ENCODE results near the gene TMEM182. TPM values are rescaled to one million over a fixed set of nuclear protein-coding genes. Genes with fewer than 3 reads are reported as not detected.

The TMEM182 gene
- total RNA-seq, 1 experiment from 2014 or later: 6.5 TPM

GRCh38 chr2:102843764-102844443 lies 82.1 kb downstream of the TMEM182 start:
- Histone ChIP-seq H3K4me3 (ENCODE audit: low read length) (no peak overlapping the region), H3K4me1 (ENCODE audit: insufficient read depth, low read length) (no peaks in the 10 kb centered on the region), H3K36me3 (ENCODE audit: low read depth, low read length) (no peaks in the 10 kb centered on the region), H3K27ac (ENCODE audit: low read length) (no peak overlapping the region), H3K4me2 (ENCODE audit: low read length) (no peak overlapping the region), H3K9me2 (replicated peaks; ENCODE audit: low read length) (no peaks in the 10 kb centered on the region), H2AFZ (ENCODE audit: low read length) (no peak overlapping the region), H4K20me1 (ENCODE audit: low read length) (no peaks in the 10 kb centered on the region), H3K9me3 (ENCODE audit: low read length) (no peaks in the 10 kb centered on the region), H3F3A (ENCODE audit: low read length, unreplicated experiment) (no peaks in the 10 kb centered on the region), H3K79me2 (ENCODE audit: low read length) (no peaks in the 10 kb centered on the region), H3K27me3 (ENCODE audit: low read length) (peaks cover 5% of the 10 kb centered on the region), H3K9ac (ENCODE audit: low read length) (no peak overlapping the region)
- ChIA-PET CTCF (no interaction called here), POLR2A (ENCODE audit: unreplicated experiment) (no interaction called here)
- BruUV-seq (replicated peaks): no TSS peak
- ATAC-seq (no peak), DNase-seq (no peak)
- TF ChIP-seq EZH2 (IDR thresholded peaks at IDR 0.05; ENCODE audit: low read length, unreplicated experiment) (no peak), EZH2phosphoT487 (IDR thresholded peaks at IDR 0.05; ENCODE audit: borderline replicate concordance, low read length) (no peak), CTCF (conservative IDR thresholded peaks at IDR 0.05; ENCODE audit: low read depth, low read length) (no peak)
- intact Hi-C loops (cut with micrococcal nuclease): no loop called here

DNA sequence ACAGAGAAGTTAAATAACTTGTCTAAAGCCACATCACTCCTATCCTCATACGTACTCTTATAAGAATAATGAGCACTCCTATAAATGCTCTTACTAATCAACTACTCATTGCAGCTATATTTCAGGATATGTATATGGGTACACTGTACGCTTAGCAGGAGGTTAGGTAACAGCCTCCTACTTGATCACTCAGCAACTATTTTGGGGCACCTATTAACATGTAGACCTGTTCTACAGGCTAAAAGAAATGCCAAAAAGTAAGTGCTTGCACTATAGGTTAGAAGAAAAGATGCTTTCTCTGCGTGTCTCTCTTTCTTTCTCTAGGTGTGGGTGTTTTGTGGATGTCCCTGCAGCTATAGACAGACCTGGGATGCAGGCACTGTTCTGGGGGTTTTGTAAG lies 83.1 kb downstream of the TMEM182 start:
- Histone ChIP-seq H3K27me3 (ENCODE audit: low read length) (peaks cover 12% of the 10 kb centered on the region), H3K4me1 (ENCODE audit: insufficient read depth, low read length) (no peaks in the 10 kb centered on the region), H4K20me1 (ENCODE audit: low read length) (no peaks in the 10 kb centered on the region), H3K9ac (ENCODE audit: low read length) (no peak overlapping the region), H2AFZ (ENCODE audit: low read length) (no peak overlapping the region), H3K4me2 (ENCODE audit: low read length) (no peak overlapping the region), H3K9me3 (ENCODE audit: low read length) (no peaks in the 10 kb centered on the region), H3K4me3 (ENCODE audit: low read length) (no peak overlapping the region), H3K27ac (ENCODE audit: low read length) (no peak overlapping the region), H3K9me2 (replicated peaks; ENCODE audit: low read length) (no peaks in the 10 kb centered on the region), H3F3A (ENCODE audit: low read length, unreplicated experiment) (no peaks in the 10 kb centered on the region), H3K79me2 (ENCODE audit: low read length) (no peaks in the 10 kb centered on the region), H3K36me3 (ENCODE audit: low read depth, low read length) (no peaks in the 10 kb centered on the region)
- DNase-seq (no peak), ATAC-seq (no peak)
- POLR2A ChIA-PET (ENCODE audit: unreplicated experiment): no interaction called here
- no TSS peak for BruUV-seq (replicated peaks)
- no peak for TF ChIP-seq CTCF (conservative IDR thresholded peaks at IDR 0.05; ENCODE audit: low read depth, low read length)
- no peak for TF ChIP-seq EZH2 (IDR thresholded peaks at IDR 0.05; ENCODE audit: low read length, unreplicated experiment)
- no peak for TF ChIP-seq EZH2phosphoT487 (IDR thresholded peaks at IDR 0.05; ENCODE audit: borderline replicate concordance, low read length)
- CTCF ChIA-PET: no interaction called here
- intact Hi-C loops (cut with micrococcal nuclease): no loop called here

- Histone ChIP-seq H3F3A (ENCODE audit: low read length, unreplicated experiment) (no peaks in the 10 kb centered on the region), H3K79me2 (ENCODE audit: low read length) (no peaks in the 10 kb centered on the region), H4K20me1 (ENCODE audit: low read length) (no peaks in the 10 kb centered on the region), H3K27ac (ENCODE audit: low read length) (no peak overlapping the region), H3K36me3 (ENCODE audit: low read depth, low read length) (no peaks in the 10 kb centered on the region), H3K4me3 (ENCODE audit: low read length) (no peak overlapping the region), H3K4me1 (ENCODE audit: insufficient read depth, low read length) (no peaks in the 10 kb centered on the region), H3K9ac (ENCODE audit: low read length) (no peak overlapping the region), H3K27me3 (ENCODE audit: low read length) (peaks cover 34% of the 10 kb centered on the region), H3K9me2 (replicated peaks; ENCODE audit: low read length) (no peaks in the 10 kb centered on the region), H2AFZ (ENCODE audit: low read length) (peak overlapping the region; percentile 23; the same call in 1 of the 2 replicates), H3K4me2 (ENCODE audit: low read length) (no peak overlapping the region), H3K9me3 (ENCODE audit: low read length) (no peaks in the 10 kb centered on the region)
- ATAC-seq: peak; percentile 42; the same call in 1 of the 2 replicates
- no peak for TF ChIP-seq EZH2phosphoT487 (IDR thresholded peaks at IDR 0.05; ENCODE audit: borderline replicate concordance, low read length)
- peak; percentile 32; the same call in 1 of the 2 replicates for TF ChIP-seq CTCF (conservative IDR thresholded peaks at IDR 0.05; ENCODE audit: low read depth, low read length)
- TF ChIP-seq EZH2 (IDR thresholded peaks at IDR 0.05; ENCODE audit: low read length, unreplicated experiment): no peak
- BruUV-seq (replicated peaks): no TSS peak
- CTCF ChIA-PET: interaction anchor here (1.4 kb wide), 1 partner anchor 95 kb away, joined by 3 read pairs; no protein-coding TSS in a partner anchor
- POLR2A ChIA-PET (ENCODE audit: unreplicated experiment): no interaction called here
- intact Hi-C loops (cut with micrococcal nuclease): no loop called here
- peak; percentile 28 for DNase-seq
These were observed 86.6 kb downstream of the TMEM182 start for GRCh38 chr2:102848366-102848839.

All from PC-3 (cell line).